H1 (cell line): ENCODE data around the gene NEU3.

ENCODE experiments used
- JUN ChIP-seq: IDR thresholded peaks from 2 replicates; pipeline ENCODE4 v1.6.1; 2011; ENCODE audit warnings: low read depth, mild to moderate bottlenecking, improper control_type of control experiment, low read length
- KDM1A ChIP-seq: fragments of 200-600, 300-600 bp; sonication (generic); IDR thresholded peaks from 2 replicates; pipeline ENCODE4 v1.7.1; 2016; ENCODE audit warnings: mild to moderate bottlenecking, low read length, borderline replicate concordance
- POLR2A ChIP-seq, 2 experiments: IDR thresholded peaks; 1 replicate in 1 of 2; 2 replicates in 1 of 2; pipeline ENCODE4 v1.6.1; 2011; ENCODE audit warnings: low read depth in 2 of 2, low read length in 2 of 2, mild to moderate bottlenecking in 2 of 2; ENCODE audit errors: control extremely low read depth in 1 of 2
- SRF ChIP-seq: IDR thresholded peaks from 2 replicates; pipeline ENCODE4 v1.6.1; 2011; ENCODE audit warnings: mild to moderate bottlenecking, low read depth, low read length, moderate library complexity
- USF2 ChIP-seq: IDR thresholded peaks from 2 replicates; pipeline ENCODE4 v1.6.1; 2011; ENCODE audit warnings: low read length, improper control_type of control experiment
- YY1 ChIP-seq: IDR thresholded peaks from 2 replicates; pipeline ENCODE4 v1.6.1; 2011; ENCODE audit warnings: low read depth, mild to moderate bottlenecking, low read length
- TF ChIP-seq, protein P1 (sequence below), 3 experiments: IDR thresholded peaks; 1 replicate in 2 of 3; 2 replicates in 1 of 3; pipeline versions ENCODE4 v1.5.1 to v1.6.1; 2011; ENCODE audit warnings: low read length in 3 of 3, mild to moderate bottlenecking in 3 of 3, inconsistent platforms in 2 of 3, low read depth in 1 of 3, moderate library complexity in 1 of 3; ENCODE audit not compliant: insufficient read depth in 1 of 3; ENCODE audit errors: control extremely low read depth in 1 of 3

- TF ChIP-seq, protein P1, sequence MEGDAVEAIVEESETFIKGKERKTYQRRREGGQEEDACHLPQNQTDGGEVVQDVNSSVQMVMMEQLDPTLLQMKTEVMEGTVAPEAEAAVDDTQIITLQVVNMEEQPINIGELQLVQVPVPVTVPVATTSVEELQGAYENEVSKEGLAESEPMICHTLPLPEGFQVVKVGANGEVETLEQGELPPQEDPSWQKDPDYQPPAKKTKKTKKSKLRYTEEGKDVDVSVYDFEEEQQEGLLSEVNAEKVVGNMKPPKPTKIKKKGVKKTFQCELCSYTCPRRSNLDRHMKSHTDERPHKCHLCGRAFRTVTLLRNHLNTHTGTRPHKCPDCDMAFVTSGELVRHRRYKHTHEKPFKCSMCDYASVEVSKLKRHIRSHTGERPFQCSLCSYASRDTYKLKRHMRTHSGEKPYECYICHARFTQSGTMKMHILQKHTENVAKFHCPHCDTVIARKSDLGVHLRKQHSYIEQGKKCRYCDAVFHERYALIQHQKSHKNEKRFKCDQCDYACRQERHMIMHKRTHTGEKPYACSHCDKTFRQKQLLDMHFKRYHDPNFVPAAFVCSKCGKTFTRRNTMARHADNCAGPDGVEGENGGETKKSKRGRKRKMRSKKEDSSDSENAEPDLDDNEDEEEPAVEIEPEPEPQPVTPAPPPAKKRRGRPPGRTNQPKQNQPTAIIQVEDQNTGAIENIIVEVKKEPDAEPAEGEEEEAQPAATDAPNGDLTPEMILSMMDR (IDR thresholded peaks at IDR 0.05; ENCODE audit: control extremely low read depth in 1 of 3, insufficient read depth in 1 of 3, low read depth in 1 of 3, low read length in 3 of 3) = no peak
- TF ChIP-seq JUN (no peak), USF2 (no peak), YY1 (no peak), SRF (no peak), POLR2A (IDR thresholded peaks at IDR 0.05; ENCODE audit: control extremely low read depth in 1 of 2, low read depth in 2 of 2, low read length in 2 of 2) (no peak), KDM1A (no peak)
These were observed 39.6 kb downstream of the NEU3 start for GRCh38 chr11:75028321-75028720.
